Liver (tissue), 2 donors: ENCODE data around the gene MED14.
"Not testable (repeated sequence)": the region's sequence is repeated elsewhere in the genome, so short reads cannot be mapped to it uniquely, and the experiment has no call there.

ENCODE experiments used
- CTCF ChIP-seq: fragments of 150-350 bp; IDR thresholded peaks from 2 replicates; pipeline ENCODE4 v1.5.1; 2017; ENCODE audit warnings: improper control_type of control experiment, low read depth, low read length; ENCODE audit not compliant: missing input control
- REST ChIP-seq: IDR thresholded peaks from 2 replicates; pipeline ENCODE4 v1.6.1; 2016; ENCODE audit warnings: antibody characterized with exemption, mild to moderate bottlenecking
- ZBTB33 ChIP-seq: IDR thresholded peaks from 2 replicates; pipeline ENCODE4 v1.6.1; 2016; ENCODE audit warnings: antibody characterized with exemption
- donor health status: healthy.

- not testable (repeated sequence) for TF ChIP-seq REST, CTCF, ZBTB33
Measured at GRCh38 chrX:40732499-40732898, 2.8 kb downstream of the MED14 start.
